ENCODE measurements around the gene TTC39A.

GRCh38 chr1:51249445-51249844, 80.9 kb downstream of the TTC39A start:
- TF ChIP-seq CTCF (IDR thresholded peaks at IDR 0.05) (no peak), POLR2A (IDR thresholded peaks at IDR 0.05) (no peak)

Data from adrenal gland (tissue), 5 donors.